Ishikawa (cell line): ENCODE measurements around the gene GABRB1.

Source experiments
- CEBPB ChIP-seq: IDR thresholded peaks from 2 replicates; pipeline ENCODE4 v1.6.1; 2012
- CREB1 ChIP-seq: IDR thresholded peaks from 2 replicates; pipeline ENCODE4 v1.6.1; 2012; ENCODE audit warnings: low read depth
- EGR1 ChIP-seq: IDR thresholded peaks from 2 replicates; pipeline ENCODE4 v1.6.1; 2012
- EP300 ChIP-seq: IDR thresholded peaks from 2 replicates; pipeline ENCODE4 v1.6.1; 2012; ENCODE audit warnings: borderline replicate concordance
- FOXM1 ChIP-seq: IDR thresholded peaks from 2 replicates; pipeline ENCODE4 v1.6.1; 2012; ENCODE audit warnings: low read depth, borderline replicate concordance
- MAX ChIP-seq: IDR thresholded peaks from 2 replicates; pipeline ENCODE4 v1.6.1; 2012
- RAD21 ChIP-seq: IDR thresholded peaks from 2 replicates; pipeline ENCODE4 v1.6.1; 2012; ENCODE audit warnings: low read depth
- REST ChIP-seq: IDR thresholded peaks from 2 replicates; pipeline ENCODE4 v1.6.1; 2012; ENCODE audit warnings: low read depth, mild to moderate bottlenecking
- TAF1 ChIP-seq: IDR thresholded peaks from 2 replicates; pipeline ENCODE4 v1.6.1; 2012; ENCODE audit warnings: low read depth, mild to moderate bottlenecking
- TEAD4 ChIP-seq: IDR thresholded peaks from 2 replicates; pipeline ENCODE4 v1.6.1; 2012
- USF1 ChIP-seq: IDR thresholded peaks from 2 replicates; pipeline ENCODE4 v1.6.1; 2012
- YY1 ChIP-seq: IDR thresholded peaks from 2 replicates; pipeline ENCODE4 v1.6.1; 2012; ENCODE audit warnings: low read depth

- TF ChIP-seq YY1 (no peak), TEAD4 (no peak), CEBPB (no peak), TAF1 (no peak), REST (no peak), MAX (no peak), CREB1 (no peak), RAD21 (no peak), EP300 (no peak), FOXM1 (no peak), USF1 (no peak), EGR1 (no peak)
These were observed 309.5 kb downstream of the GABRB1 start for GRCh38 chr4:47340914-47341313.
